ENCODE measurements around the gene NEUROG3.
"Not testable (repeated sequence)": the region's sequence is repeated elsewhere in the genome, so short reads cannot be mapped to it uniquely, and the experiment has no call there.

The NEUROG3 gene

GRCh38 chr10:69559525-69559924 is 13.7 kb downstream of the NEUROG3 start:
- Mint-ChIP-seq H3K4me1 (no peaks in the 10 kb centered on the region), H3K4me3 (no peak overlapping the region)

GRCh38 chr10:69558559-69558958 is 14.7 kb downstream of the NEUROG3 start:
- Mint-ChIP-seq H3K4me3 (no peak overlapping the region), H3K4me1 (no peaks in the 10 kb centered on the region), H3K27ac (no peak overlapping the region), H3K36me3 (no peaks in the 10 kb centered on the region), H3K9me3 (no peaks in the 10 kb centered on the region), H3K27me3 (peaks cover 19% of the 10 kb centered on the region)
- ATAC-seq (ENCODE audit: low read depth) (no peak), DNase-seq (ENCODE audit: low spot score in 2 of 2) (no peak)

More at GRCh38 chr10:69559525-69559924, 13.7 kb downstream of the NEUROG3 start:
- no peak for ATAC-seq (ENCODE audit: low read depth)
- H3K27ac Mint-ChIP-seq: no peak overlapping the region
- H3K9me3 Mint-ChIP-seq: no peaks in the 10 kb centered on the region
- H3K36me3 Mint-ChIP-seq: no peaks in the 10 kb centered on the region
- no peak for DNase-seq (ENCODE audit: low spot score in 2 of 2)
- peaks cover 25% of the 10 kb centered on the region for H3K27me3 Mint-ChIP-seq

GRCh38 chr10:69554611-69555010 is 18.6 kb downstream of the NEUROG3 start:
- H3K9me3 Mint-ChIP-seq: peaks cover 7% of the 10 kb centered on the region
- H3K4me3 Mint-ChIP-seq: no peak overlapping the region

GRCh38 chr10:69553328-69553727 is 19.9 kb downstream of the NEUROG3 start:
- peaks cover 12% of the 10 kb centered on the region for H3K9me3 Mint-ChIP-seq
- peaks cover 4% of the 10 kb centered on the region for H3K36me3 Mint-ChIP-seq
- H3K4me1 Mint-ChIP-seq: no peaks in the 10 kb centered on the region

More at GRCh38 chr10:69554611-69555010, 18.6 kb downstream of the NEUROG3 start:
- DNase-seq (ENCODE audit: low spot score in 2 of 2): no peak
- peaks cover 1% of the 10 kb centered on the region for H3K36me3 Mint-ChIP-seq
- H3K4me1 Mint-ChIP-seq: no peaks in the 10 kb centered on the region
- peaks cover 13% of the 10 kb centered on the region for H3K27me3 Mint-ChIP-seq
- no peak overlapping the region for H3K27ac Mint-ChIP-seq
- no peak for ATAC-seq (ENCODE audit: low read depth)

GRCh38 chr10:69552268-69552667 is 21.0 kb downstream of the NEUROG3 start:
- H3K27me3 Mint-ChIP-seq: peaks cover 9% of the 10 kb centered on the region
- peaks cover 5% of the 10 kb centered on the region for H3K36me3 Mint-ChIP-seq
- H3K4me1 Mint-ChIP-seq: no peaks in the 10 kb centered on the region
- DNase-seq (ENCODE audit: low spot score in 2 of 2) (no peak), ATAC-seq (ENCODE audit: low read depth) (no peak)
- peaks cover 14% of the 10 kb centered on the region for H3K9me3 Mint-ChIP-seq
- no peak overlapping the region for H3K27ac Mint-ChIP-seq
- no peak overlapping the region for H3K4me3 Mint-ChIP-seq

More at GRCh38 chr10:69553328-69553727, 19.9 kb downstream of the NEUROG3 start:
- ATAC-seq (ENCODE audit: low read depth) (no peak), DNase-seq (ENCODE audit: low spot score in 2 of 2) (no peak)
- peaks cover 12% of the 10 kb centered on the region for H3K27me3 Mint-ChIP-seq
- H3K27ac Mint-ChIP-seq: no peak overlapping the region
- H3K4me3 Mint-ChIP-seq: no peak overlapping the region

- no peak for ATAC-seq (ENCODE audit: low read depth)
- H3K4me3 Mint-ChIP-seq: no peak overlapping the region
- no peak overlapping the region for H3K27ac Mint-ChIP-seq
- peaks cover 15% of the 10 kb centered on the region for H3K9me3 Mint-ChIP-seq
- no peaks in the 10 kb centered on the region for H3K4me1 Mint-ChIP-seq
- DNase-seq (ENCODE audit: low spot score in 2 of 2): no peak
- H3K36me3 Mint-ChIP-seq: peaks cover 7% of the 10 kb centered on the region
- peaks cover 14% of the 10 kb centered on the region for H3K27me3 Mint-ChIP-seq
These were observed 23.3 kb downstream of the NEUROG3 start for GRCh38 chr10:69549959-69550358.

GRCh38 chr10:69541463-69541862 is 31.8 kb downstream of the NEUROG3 start:
- H3K4me1 Mint-ChIP-seq: no peaks in the 10 kb centered on the region
- no peak overlapping the region for H3K27ac Mint-ChIP-seq
- peaks cover 14% of the 10 kb centered on the region for H3K9me3 Mint-ChIP-seq
- H3K36me3 Mint-ChIP-seq: peaks cover 10% of the 10 kb centered on the region
- no peak for ATAC-seq (ENCODE audit: low read depth)
- H3K27me3 Mint-ChIP-seq: peaks cover 14% of the 10 kb centered on the region
- DNase-seq (ENCODE audit: low spot score in 2 of 2): no peak
- H3K4me3 Mint-ChIP-seq: no peak overlapping the region

- ATAC-seq (ENCODE audit: low read depth) (no peak), DNase-seq (ENCODE audit: low spot score in 2 of 2) (no peak)
- no peak overlapping the region for H3K4me3 Mint-ChIP-seq
- peaks cover 8% of the 10 kb centered on the region for H3K27me3 Mint-ChIP-seq
- H3K36me3 Mint-ChIP-seq: peaks cover 8% of the 10 kb centered on the region
- H3K27ac Mint-ChIP-seq: no peak overlapping the region
- H3K4me1 Mint-ChIP-seq: no peaks in the 10 kb centered on the region
- H3K9me3 Mint-ChIP-seq: peaks cover 17% of the 10 kb centered on the region
These were observed 34.8 kb downstream of the NEUROG3 start for GRCh38 chr10:69538461-69538860.

- ATAC-seq (ENCODE audit: low read depth) (no peak), DNase-seq (ENCODE audit: low spot score in 2 of 2) (no peak)
- Mint-ChIP-seq H3K27ac (no peak overlapping the region), H3K4me3 (no peak overlapping the region), H3K36me3 (peaks cover 8% of the 10 kb centered on the region), H3K4me1 (no peaks in the 10 kb centered on the region), H3K9me3 (peaks cover 18% of the 10 kb centered on the region), H3K27me3 (peaks cover 8% of the 10 kb centered on the region)
These were observed 35.8 kb downstream of the NEUROG3 start for GRCh38 chr10:69537449-69537848.

GRCh38 chr10:69536521-69536920 is 36.7 kb downstream of the NEUROG3 start:
- ATAC-seq (ENCODE audit: low read depth); H3K4me1 Mint-ChIP-seq; H3K4me3 Mint-ChIP-seq; DNase-seq (ENCODE audit: low spot score in 2 of 2); H3K27ac Mint-ChIP-seq; H3K36me3 Mint-ChIP-seq: not testable (repeated sequence)
- Mint-ChIP-seq H3K27me3 (peaks cover 12% of the 10 kb centered on the region), H3K9me3 (peaks cover 18% of the 10 kb centered on the region)

GRCh38 chr10:69533658-69534057 is 39.6 kb downstream of the NEUROG3 start:
- Mint-ChIP-seq H3K27me3 (peaks cover 11% of the 10 kb centered on the region), H3K4me1 (no peaks in the 10 kb centered on the region), H3K36me3 (no peaks in the 10 kb centered on the region), H3K9me3 (peaks cover 6% of the 10 kb centered on the region), H3K4me3 (no peak overlapping the region), H3K27ac (no peak overlapping the region)
- no peak for DNase-seq (ENCODE audit: low spot score in 2 of 2)
- ATAC-seq (ENCODE audit: low read depth): no peak

- no peak for DNase-seq (ENCODE audit: low spot score in 2 of 2)
- Mint-ChIP-seq H3K4me3 (no peak overlapping the region), H3K27ac (no peak overlapping the region), H3K27me3 (peaks cover 8% of the 10 kb centered on the region), H3K9me3 (no peaks in the 10 kb centered on the region), H3K4me1 (no peaks in the 10 kb centered on the region), H3K36me3 (no peaks in the 10 kb centered on the region)
- ATAC-seq (ENCODE audit: low read depth): no peak
These were observed 45.3 kb downstream of the NEUROG3 start for GRCh38 chr10:69527961-69528360.

Data from memory B cell (primary cell).